K562 (cell line): ENCODE measurements around the gene FBXO8. TPM values are rescaled to one million over a fixed set of nuclear protein-coding genes. Genes with fewer than 3 reads are reported as not detected.

Source experiments
- ATAC-seq: fragments of 200-7000 bp; cut with Tn5 transposase; 3 replicates; pipeline ENCODE4 v1.9.1; 2020; ENCODE audit warnings: moderate library complexity
- BruUV-seq: library from RNA; stranded (reverse); fragments of 400-500 nt; replicated peaks from 2 replicates; lab custom pipeline; 2021; lab: Mats Ljungman, UMichigan
- CTCF ChIA-PET: fragments of 300-600 bp; formaldehyde crosslinking; extraction: SDS; loops from one replicate; lab custom pipeline; 2021; ENCODE audit warnings: low intra/inter-chr PET ratio; lab: Yijun Ruan, JAX
- POLR2A ChIA-PET: fragments of 300-600, 350-650 bp; sonication (Branson Sonifier 250); formaldehyde crosslinking; extraction: SDS; loops from one replicate; lab custom pipeline; 2021; ENCODE audit warnings: antibody characterized with exemption, inconsistent platforms; lab: Yijun Ruan, JAX
- DNase-seq, 4 experiments: peaks; one replicate each; pipeline versions ENCODE4 v3.0.0 to v3.0.0-alpha.2; 2011 to 2018; ENCODE audit warnings: low spot score in 3 of 4, mixed read lengths in 3 of 4; ENCODE audit errors: extremely low read depth in 1 of 4
- FAIRE-seq: peaks from 2 replicates; lab custom pipeline; 2011; peaks lifted over from hg19 to GRCh38; lab: Jason Lieb, UNC
- H2AFZ ChIP-seq: 2 replicates; pipeline ENCODE4 v1.6.0; 2011; ENCODE audit warnings: low read depth, low read length, control low read depth, inconsistent platforms
- H3K27ac ChIP-seq: fragments of 200-600 bp; 3 replicates; pipeline ENCODE4 v1.8.0; 2011; ENCODE audit warnings: low read depth, mild to moderate bottlenecking, control low read depth, inconsistent platforms, low read length, moderate library complexity, mixed read lengths; ENCODE audit errors: extremely low read depth
- H3K27me3 ChIP-seq, 2 experiments: fragments of 300-600 bp in 1 of 2; 2 replicates in 1 of 2; 3 replicates in 1 of 2; pipeline versions ENCODE4 v1.6.0 to v1.8.0; 2011; ENCODE audit warnings: inconsistent platforms in 2 of 2, low read length in 2 of 2, mild to moderate bottlenecking in 1 of 2, mixed read lengths in 1 of 2, moderate library complexity in 1 of 2; ENCODE audit not compliant: control insufficient read depth in 2 of 2, insufficient read depth in 2 of 2
- H3K36me3 ChIP-seq: fragments of 300-600 bp; 3 replicates; pipeline ENCODE4 v1.8.0; 2011; ENCODE audit warnings: mild to moderate bottlenecking, low read length, inconsistent platforms; ENCODE audit not compliant: control insufficient read depth, insufficient read depth
- H3K4me1 ChIP-seq, 2 experiments: fragments of 200-600 bp in 1 of 2; replicated peaks in 1 of 2; 2 replicates in 1 of 2; 3 replicates in 1 of 2; pipeline versions ENCODE4 v1.5.1 to v1.8.0; 2011; ENCODE audit warnings: inconsistent platforms in 2 of 2, low read length in 2 of 2, mild to moderate bottlenecking in 1 of 2, mixed read lengths in 1 of 2, moderate library complexity in 1 of 2; ENCODE audit not compliant: control insufficient read depth in 2 of 2, insufficient read depth in 2 of 2
- H3K4me2 ChIP-seq: 2 replicates; pipeline ENCODE4 v1.6.1; 2011; ENCODE audit warnings: low read length, control low read depth, inconsistent platforms, mixed read lengths; ENCODE audit not compliant: insufficient read depth
- H3K4me3 ChIP-seq: fragments of 200-600 bp; sonication (generic), shearing (Covaris generic); 2 replicates; pipeline ENCODE4 v1.5.1; 2016; ENCODE audit warnings: control low read depth, inconsistent platforms
- H3K79me2 ChIP-seq: fragments of 200-600 bp; 3 replicates; pipeline ENCODE4 v1.8.0; 2011; ENCODE audit warnings: low read length, inconsistent platforms; ENCODE audit not compliant: control insufficient read depth, insufficient read depth
- H3K9ac ChIP-seq, 2 experiments: 2 replicates each; pipeline versions ENCODE4 v1.6.0 to v1.6.1; 2011; ENCODE audit warnings: low read depth in 2 of 2, low read length in 2 of 2, control low read depth in 1 of 2, inconsistent platforms in 1 of 2, mild to moderate bottlenecking in 1 of 2, mixed read lengths in 1 of 2; ENCODE audit not compliant: insufficient read depth in 1 of 2
- H3K9me1 ChIP-seq: one replicate; pipeline ENCODE4 v1.6.0; 2011; ENCODE audit warnings: inconsistent platforms, mild to moderate bottlenecking, low read length, moderate library complexity; ENCODE audit not compliant: control insufficient read depth, insufficient read depth
- H3K9me3 ChIP-seq: replicated peaks from 2 replicates; pipeline ENCODE4 v1.5.1; 2011; ENCODE audit warnings: low read depth, low read length, inconsistent platforms; ENCODE audit not compliant: control insufficient read depth, insufficient read depth
- H4K20me1 ChIP-seq: replicated peaks from 2 replicates; pipeline ENCODE4 v1.6.1; 2011; ENCODE audit warnings: low read length, inconsistent platforms, mixed read lengths; ENCODE audit not compliant: control insufficient read depth, insufficient read depth
- JUND ChIP-seq, 2 experiments: IDR thresholded peaks; 2 replicates in 1 of 2; 3 replicates in 1 of 2; pipeline ENCODE4 v1.6.1; 2011; ENCODE audit warnings: borderline replicate concordance in 2 of 2, low read depth in 2 of 2, low read length in 2 of 2, improper control_type of control experiment in 1 of 2, missing biosample characterization in 1 of 2, missing genetic modification characterization in 1 of 2, missing genetic modification reagents in 1 of 2
- MEIS2 ChIP-seq: fragments of 450-650 bp; IDR thresholded peaks from 2 replicates; pipeline ENCODE4 v1.6.1; 2014; ENCODE audit warnings: mild to moderate bottlenecking; ENCODE audit not compliant: partially characterized antibody
- RFX1 ChIP-seq: fragments of 450-650 bp; IDR thresholded peaks from 2 replicates; pipeline ENCODE4 v1.6.1; 2016; ENCODE audit warnings: mild to moderate bottlenecking, moderate library complexity
- XRCC3 ChIP-seq: fragments of 450-650 bp; IDR thresholded peaks from 2 replicates; pipeline ENCODE4 v1.6.1; 2017; ENCODE audit warnings: mild to moderate bottlenecking, moderate library complexity
- ZBTB40 ChIP-seq, 2 experiments: fragments of 450-650 bp in 1 of 2; sonication (generic) in 1 of 2; formaldehyde crosslinking in 1 of 2; IDR thresholded peaks; 2 replicates each; pipeline versions ENCODE4 v1.7.1 to v1.9.0; 2016 to 2022; ENCODE audit warnings: inconsistent platforms in 1 of 2, mild to moderate bottlenecking in 1 of 2, missing genetic modification reagents in 1 of 2
- WGBS: fragments of 100-300 bp; shearing (Covaris generic); methylation state at CpG from one replicate; pipeline ENCODE4 v1.1.6; 2016; ENCODE audit warnings: low coverage, mixed read lengths; ENCODE audit not compliant: insufficient coverage; ENCODE audit errors: missing lambda C conversion rate; 5-methylcytosine and 5-hydroxymethylcytosine counted together
- in situ Hi-C: fragments of 300-500 bp; cut with MboI; formaldehyde crosslinking; loops from 4 replicates; pipeline ENCODE4 v1.15.0; 2018; ENCODE audit warnings: inconsistent platforms, mixed read lengths
- intact Hi-C: fragments of 100-400 bp; cut with micrococcal nuclease; formaldehyde crosslinking; loops from 2 replicates; pipeline ENCODE4 v1.14.2; 2022
- polyA plus RNA-seq, 8 experiments: library from polyadenylated mRNA; depleted of rRNA in 4 of 8; stranded (reverse) in 5 of 8; unstranded in 3 of 8; fragments of >200 nt; fragmentation: Nextera tagmentation in 2 of 8; fragmentation: Illumina TruSeq in 1 of 8; extraction: Ambion mirVana in 2 of 8; extraction: Trizol in 1 of 8; gene quantifications; 2 replicates each; pipeline versions ENCODE4 v1.2.1 to v1.2.3, GENCODE V29; 2011 to 2014; ENCODE audit warnings: inconsistent platforms in 1 of 8, missing spikeins in 1 of 8
- total RNA-seq, 7 experiments: library from RNA; depleted of rRNA in 6 of 7; stranded (reverse); fragments of >200 nt in 6 of 7; fragmentation: Illumina TruSeq in 2 of 7; extraction: Trizol in 2 of 7; gene quantifications; 2 replicates each; pipeline versions ENCODE4 v1.2.1 to v1.2.3, GENCODE V29; 2011 to 2021; ENCODE audit warnings: low replicate concordance in 1 of 7

FBXO8 gene
- total and polyA plus RNA-seq, 9 of the 15 experiments (the other 6 are each of a cell fraction or from before 2014, with no cell fraction given) = 12.9 to 27.1 (median 14.8) TPM

- H3K36me3 ChIP-seq = no peaks in the 10 kb centered on the region; the same call in 2 of the 3 replicates
- intact Hi-C loops = loop anchor here (5.0 kb wide), 1 partner anchor 46 kb away; no protein-coding TSS in a partner anchor
- peaks cover 0 to 3% of the 10 kb centered on the region in 2 experiments; a peak in 3 of 5 replicates for H3K4me1 ChIP-seq
- peak; percentile 23; the same call in 1 of the 2 replicates for TF ChIP-seq RFX1
- no peak for TF ChIP-seq JUND (IDR thresholded peaks at IDR 0.05; ENCODE audit: borderline replicate concordance, low read depth, low read length)
- TF ChIP-seq JUND (tag; IDR thresholded peaks at IDR 0.05; ENCODE audit: borderline replicate concordance, low read depth, low read length) = no peak
- ChIA-PET CTCF (no interaction called here), POLR2A (interaction anchor here (0.6 kb wide), 2 partner anchors 9 to 15 kb away, joined by 3 to 4 read pairs; no protein-coding TSS in a partner anchor)
- no peak overlapping the region for H3K9ac ChIP-seq
- H4K20me1 ChIP-seq = no peaks in the 10 kb centered on the region
- no peak for FAIRE-seq
- no peak overlapping the region for H2AFZ ChIP-seq
- H3K27ac ChIP-seq = no peak overlapping the region
- no peak for DNase-seq
- no peak for ATAC-seq
- no peaks in the 10 kb centered on the region for H3K9me1 ChIP-seq
- H3K79me2 ChIP-seq = peaks cover 98% of the 10 kb centered on the region
- no TSS peak for BruUV-seq
- H3K4me2 ChIP-seq = no peak overlapping the region
- no peaks in the 10 kb centered on the region; the same call in 1 of the 2 replicates for H3K9me3 ChIP-seq
- H3K27me3 ChIP-seq = no peaks in the 10 kb centered on the region
- in situ Hi-C loops = no loop called here
- H3K4me3 ChIP-seq = no peak overlapping the region
Observed at GRCh38 chr4:174278467-174278866, 5.0 kb downstream of the FBXO8 start.

GRCh38 chr4:174277433-174277832, 6.0 kb downstream of the FBXO8 start:
- H2AFZ ChIP-seq = peak overlapping the region; percentile 28; the same call in 1 of the 2 replicates
- ATAC-seq (no peak), DNase-seq (no peak), FAIRE-seq (no peak)
- no peaks in the 10 kb centered on the region for H3K9me1 ChIP-seq
- H3K79me2 ChIP-seq = peaks cover 97% of the 10 kb centered on the region
- H3K4me2 ChIP-seq = no peak overlapping the region
- peak overlapping the region in 1 of 2 experiments; percentile 48; a peak in 1 of 4 replicates for H3K9ac ChIP-seq
- no peak overlapping the region for H3K4me3 ChIP-seq
- BruUV-seq = no TSS peak
- POLR2A ChIA-PET = no interaction called here
- no peaks in the 10 kb centered on the region for H4K20me1 ChIP-seq
- no peaks in the 10 kb centered on the region; the same call in 1 of the 2 replicates for H3K9me3 ChIP-seq
- WGBS = 24% methylated on average over 3 of the region's 3 CpGs
- no peaks in the 10 kb centered on the region; the same call in 2 of the 3 replicates for H3K36me3 ChIP-seq
- in situ Hi-C loops (no loop called here), intact Hi-C loops (loop anchor here (5.0 kb wide), 1 partner anchor 45 kb away; no protein-coding TSS in a partner anchor)
- no peaks in the 10 kb centered on the region for H3K27me3 ChIP-seq
- H3K4me1 ChIP-seq = peaks cover 0 to 3% of the 10 kb centered on the region in 2 experiments; a peak in 3 of 5 replicates
- peak overlapping the region; percentile 42; the same call in 1 of the 3 replicates for H3K27ac ChIP-seq
- peak; percentile 39 for TF ChIP-seq MEIS2
- no peak for TF ChIP-seq XRCC3
- no peak for TF ChIP-seq ZBTB40 (IDR thresholded peaks at IDR 0.05)
- peak; percentile 20; the same call in 1 of the 2 replicates for TF ChIP-seq ZBTB40 (CRISPR knock-in tag; IDR thresholded peaks at IDR 0.05)
- CTCF ChIA-PET = no interaction called here
